GM23338 (cell line): Measurements from ENCODE around the gene FES.

Experiments
- EZH2 ChIP-seq: fragments of 200-600 bp; sonication (generic); IDR thresholded peaks from one replicate; pipeline ENCODE4 v1.8.0; 2017; ENCODE audit warnings: antibody characterized with exemption, mild to moderate bottlenecking, low read depth; ENCODE audit not compliant: unreplicated experiment
- EZH2phosphoT487 ChIP-seq: fragments of 200-600 bp; sonication (generic); IDR thresholded peaks from one replicate; pipeline ENCODE4 v1.8.1; 2018; ENCODE audit warnings: antibody characterized with exemption; ENCODE audit not compliant: unreplicated experiment
- JUNB ChIP-seq: IDR thresholded peaks from one replicate; pipeline ENCODE4 v1.6.1; 2016; ENCODE audit warnings: antibody characterized with exemption; ENCODE audit not compliant: unreplicated experiment
- POLR2AphosphoS5 ChIP-seq: IDR thresholded peaks from 2 replicates; pipeline ENCODE4 v1.6.1; 2016; ENCODE audit warnings: antibody characterized with exemption, low read depth
- ZNF331 ChIP-seq: fragments of 250-450 bp; sonication (Bioruptor Pico); IDR thresholded peaks from 2 replicates; pipeline ENCODE4 v1.5.0; 2020; ENCODE audit warnings: low read depth, mild to moderate bottlenecking, moderate library complexity
- TF ChIP-seq, protein P1 (sequence below), 2 experiments: fragments of 200-600 bp in 1 of 2; sonication (generic) in 1 of 2; conservative IDR thresholded peaks; 2 replicates each; pipeline versions ENCODE4 v1.5.1 to v1.6.1; 2016 to 2017; ENCODE audit warnings: antibody characterized with exemption in 2 of 2, low read depth in 2 of 2, mild to moderate bottlenecking in 2 of 2, moderate library complexity in 1 of 2
- TF ChIP-seq, protein P2 (sequence below): IDR thresholded peaks from 2 replicates; pipeline ENCODE4 v1.6.1; 2016; ENCODE audit warnings: antibody characterized with exemption
- TF ChIP-seq, protein P3 (sequence below): IDR thresholded peaks from one replicate; pipeline ENCODE4 v1.6.1; 2018; ENCODE audit warnings: antibody characterized with exemption; ENCODE audit not compliant: unreplicated experiment

DNA sequence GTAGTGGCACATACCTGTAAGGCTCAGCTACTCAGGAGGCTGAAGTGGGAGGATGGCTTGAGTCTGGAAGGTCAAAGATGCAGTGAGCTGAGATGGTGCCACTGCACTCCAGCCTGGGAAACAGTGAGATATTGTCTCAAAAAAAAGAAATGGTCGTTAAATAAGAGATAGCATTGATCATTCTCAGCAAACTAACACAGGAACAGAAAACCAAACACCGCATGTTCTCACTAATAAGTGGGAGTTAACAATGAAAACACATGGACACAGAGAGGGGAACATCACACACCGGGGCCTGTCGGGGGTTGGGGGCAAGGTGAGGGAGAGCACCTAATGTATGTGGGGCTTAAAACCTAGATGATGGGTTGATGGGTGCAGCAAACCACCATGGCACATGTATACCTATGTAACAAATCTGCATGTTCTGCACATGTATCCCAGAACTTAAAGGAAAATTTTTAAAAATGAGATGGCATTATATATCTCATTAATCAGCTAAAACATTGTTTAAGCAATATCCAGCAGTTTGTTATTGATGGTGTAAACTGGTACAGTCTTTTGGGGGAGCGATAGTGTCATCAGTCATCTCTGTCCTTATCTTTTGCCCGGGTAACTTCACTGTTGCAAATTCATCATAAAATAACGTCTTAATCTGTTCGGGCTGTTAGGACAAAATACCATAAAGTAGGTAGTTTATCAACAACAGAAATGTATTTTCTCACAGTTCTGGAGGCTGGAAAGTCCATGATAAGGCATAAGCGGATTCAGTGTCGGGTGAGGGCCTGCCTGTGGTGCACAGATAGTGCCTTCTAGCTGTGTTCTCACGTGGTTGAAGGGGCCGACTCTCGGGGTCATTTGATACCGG is 17.1 kb downstream of the FES start:
- TF ChIP-seq, protein P1, sequence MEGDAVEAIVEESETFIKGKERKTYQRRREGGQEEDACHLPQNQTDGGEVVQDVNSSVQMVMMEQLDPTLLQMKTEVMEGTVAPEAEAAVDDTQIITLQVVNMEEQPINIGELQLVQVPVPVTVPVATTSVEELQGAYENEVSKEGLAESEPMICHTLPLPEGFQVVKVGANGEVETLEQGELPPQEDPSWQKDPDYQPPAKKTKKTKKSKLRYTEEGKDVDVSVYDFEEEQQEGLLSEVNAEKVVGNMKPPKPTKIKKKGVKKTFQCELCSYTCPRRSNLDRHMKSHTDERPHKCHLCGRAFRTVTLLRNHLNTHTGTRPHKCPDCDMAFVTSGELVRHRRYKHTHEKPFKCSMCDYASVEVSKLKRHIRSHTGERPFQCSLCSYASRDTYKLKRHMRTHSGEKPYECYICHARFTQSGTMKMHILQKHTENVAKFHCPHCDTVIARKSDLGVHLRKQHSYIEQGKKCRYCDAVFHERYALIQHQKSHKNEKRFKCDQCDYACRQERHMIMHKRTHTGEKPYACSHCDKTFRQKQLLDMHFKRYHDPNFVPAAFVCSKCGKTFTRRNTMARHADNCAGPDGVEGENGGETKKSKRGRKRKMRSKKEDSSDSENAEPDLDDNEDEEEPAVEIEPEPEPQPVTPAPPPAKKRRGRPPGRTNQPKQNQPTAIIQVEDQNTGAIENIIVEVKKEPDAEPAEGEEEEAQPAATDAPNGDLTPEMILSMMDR (conservative IDR thresholded peaks at IDR 0.05; ENCODE audit: low read depth in 2 of 2): no peak
- TF ChIP-seq POLR2AphosphoS5 (no peak), EZH2 (no peak), ZNF331 (CRISPR knock-in tag) (no peak), EZH2phosphoT487 (no peak), JUNB (no peak)
- TF ChIP-seq, protein P2, sequence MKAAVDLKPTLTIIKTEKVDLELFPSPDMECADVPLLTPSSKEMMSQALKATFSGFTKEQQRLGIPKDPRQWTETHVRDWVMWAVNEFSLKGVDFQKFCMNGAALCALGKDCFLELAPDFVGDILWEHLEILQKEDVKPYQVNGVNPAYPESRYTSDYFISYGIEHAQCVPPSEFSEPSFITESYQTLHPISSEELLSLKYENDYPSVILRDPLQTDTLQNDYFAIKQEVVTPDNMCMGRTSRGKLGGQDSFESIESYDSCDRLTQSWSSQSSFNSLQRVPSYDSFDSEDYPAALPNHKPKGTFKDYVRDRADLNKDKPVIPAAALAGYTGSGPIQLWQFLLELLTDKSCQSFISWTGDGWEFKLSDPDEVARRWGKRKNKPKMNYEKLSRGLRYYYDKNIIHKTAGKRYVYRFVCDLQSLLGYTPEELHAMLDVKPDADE: no peak
- TF ChIP-seq, protein P3, sequence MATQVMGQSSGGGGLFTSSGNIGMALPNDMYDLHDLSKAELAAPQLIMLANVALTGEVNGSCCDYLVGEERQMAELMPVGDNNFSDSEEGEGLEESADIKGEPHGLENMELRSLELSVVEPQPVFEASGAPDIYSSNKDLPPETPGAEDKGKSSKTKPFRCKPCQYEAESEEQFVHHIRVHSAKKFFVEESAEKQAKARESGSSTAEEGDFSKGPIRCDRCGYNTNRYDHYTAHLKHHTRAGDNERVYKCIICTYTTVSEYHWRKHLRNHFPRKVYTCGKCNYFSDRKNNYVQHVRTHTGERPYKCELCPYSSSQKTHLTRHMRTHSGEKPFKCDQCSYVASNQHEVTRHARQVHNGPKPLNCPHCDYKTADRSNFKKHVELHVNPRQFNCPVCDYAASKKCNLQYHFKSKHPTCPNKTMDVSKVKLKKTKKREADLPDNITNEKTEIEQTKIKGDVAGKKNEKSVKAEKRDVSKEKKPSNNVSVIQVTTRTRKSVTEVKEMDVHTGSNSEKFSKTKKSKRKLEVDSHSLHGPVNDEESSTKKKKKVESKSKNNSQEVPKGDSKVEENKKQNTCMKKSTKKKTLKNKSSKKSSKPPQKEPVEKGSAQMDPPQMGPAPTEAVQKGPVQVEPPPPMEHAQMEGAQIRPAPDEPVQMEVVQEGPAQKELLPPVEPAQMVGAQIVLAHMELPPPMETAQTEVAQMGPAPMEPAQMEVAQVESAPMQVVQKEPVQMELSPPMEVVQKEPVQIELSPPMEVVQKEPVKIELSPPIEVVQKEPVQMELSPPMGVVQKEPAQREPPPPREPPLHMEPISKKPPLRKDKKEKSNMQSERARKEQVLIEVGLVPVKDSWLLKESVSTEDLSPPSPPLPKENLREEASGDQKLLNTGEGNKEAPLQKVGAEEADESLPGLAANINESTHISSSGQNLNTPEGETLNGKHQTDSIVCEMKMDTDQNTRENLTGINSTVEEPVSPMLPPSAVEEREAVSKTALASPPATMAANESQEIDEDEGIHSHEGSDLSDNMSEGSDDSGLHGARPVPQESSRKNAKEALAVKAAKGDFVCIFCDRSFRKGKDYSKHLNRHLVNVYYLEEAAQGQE: no peak
